DMS 273 (cell line): ENCODE measurements around the gene PCLO.

Experiments
- DNase-seq: peaks from one replicate; lab custom pipeline; 2025; ENCODE audit not compliant: unreplicated experiment; lab: John Stamatoyannopoulos, UW

The PCLO gene

GRCh38 chr7:82841828-82842227, 320.9 kb downstream of the PCLO start:
- DNase-seq, result no peak

GRCh38 chr7:82840061-82840460, 322.6 kb downstream of the PCLO start:
- DNase-seq, result no peak

GRCh38 chr7:82839555-82839954, 323.1 kb downstream of the PCLO start:
- DNase-seq, result no peak

- no peak for DNase-seq
Observed at GRCh38 chr7:82839063-82839462, 323.6 kb downstream of the PCLO start.

- DNase-seq, result no peak
Observed at GRCh38 chr7:82838314-82838713, 324.4 kb downstream of the PCLO start.

GRCh38 chr7:82823073-82823472, 339.6 kb downstream of the PCLO start:
- no peak for DNase-seq

- DNase-seq, result no peak
Observed at GRCh38 chr7:82821037-82821436, 341.6 kb downstream of the PCLO start.

GRCh38 chr7:82818171-82818570, 344.5 kb downstream of the PCLO start:
- no peak for DNase-seq

GRCh38 chr7:82816272-82816671, 346.4 kb downstream of the PCLO start:
- DNase-seq, result peak; percentile 23

GRCh38 chr7:82810558-82811259, 352.0 kb downstream of the PCLO start:
- DNase-seq, result peak; percentile 89

GRCh38 chr7:82808633-82809032, 354.1 kb downstream of the PCLO start:
- DNase-seq, result no peak

GRCh38 chr7:82805527-82805960, 357.1 kb downstream of the PCLO start:
- DNase-seq, result no peak

GRCh38 chr7:82803411-82803810, 359.3 kb downstream of the PCLO start:
- no peak for DNase-seq

GRCh38 chr7:82789883-82790609, 372.6 kb downstream of the PCLO start:
- DNase-seq, result no peak

GRCh38 chr7:82778021-82778420, 384.7 kb downstream of the PCLO start:
- DNase-seq, result no peak

GRCh38 chr7:82762880-82763279, 399.8 kb downstream of the PCLO start:
- no peak for DNase-seq

- no peak for DNase-seq
Observed at GRCh38 chr7:82760831-82761230, 401.9 kb downstream of the PCLO start.

- DNase-seq, result no peak
Observed at GRCh38 chr7:82760074-82760473, 402.6 kb downstream of the PCLO start.

- no peak for DNase-seq
Observed at GRCh38 chr7:82755705-82756551, 406.8 kb downstream of the PCLO start.

GRCh38 chr7:82750007-82750406, 412.7 kb downstream of the PCLO start:
- DNase-seq, result no peak

GRCh38 chr7:82745820-82746219, 416.9 kb downstream of the PCLO start:
- DNase-seq, result no peak

- no peak for DNase-seq
Observed at GRCh38 chr7:82745117-82745516, 417.6 kb downstream of the PCLO start.
